Measurements from ENCODE around the gene MYH7B.

The MYH7B gene

DNA sequence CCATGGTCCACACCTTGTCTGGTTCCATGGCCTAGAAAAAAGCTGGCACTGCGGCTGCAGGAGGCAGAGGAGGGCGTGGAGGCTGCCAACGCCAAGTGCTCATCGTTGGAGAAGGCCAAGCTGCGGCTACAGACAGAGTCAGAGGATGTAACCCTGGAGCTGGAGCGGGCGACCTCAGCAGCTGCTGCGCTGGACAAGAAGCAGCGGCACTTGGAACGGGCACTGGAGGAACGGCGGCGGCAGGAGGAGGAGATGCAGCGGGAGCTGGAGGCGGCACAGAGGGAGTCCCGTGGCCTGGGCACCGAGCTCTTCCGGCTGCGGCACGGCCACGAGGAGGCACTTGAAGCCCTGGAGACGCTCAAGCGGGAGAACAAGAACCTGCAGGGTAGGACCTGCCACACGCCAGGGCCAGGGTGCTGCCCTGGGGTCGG, 43.4 kb downstream of the MYH7B start:
- Histone ChIP-seq H3K4me3 (replicated peaks; ENCODE audit: low read depth, low read length) (no peak overlapping the region), H3K27me3 (replicated peaks; ENCODE audit: control insufficient read depth, insufficient read depth, low read length) (no peaks in the 10 kb centered on the region), H3K36me3 (ENCODE audit: control insufficient read depth, insufficient read depth, low read length) (peaks cover 58% of the 10 kb centered on the region)
- TF ChIP-seq CTCF (IDR thresholded peaks at IDR 0.05; ENCODE audit: insufficient read depth, low read length, poor library complexity, severe bottlenecking) = no peak
- no peak for DNase-seq (ENCODE audit: extremely low read depth, insufficient read length)

DNA sequence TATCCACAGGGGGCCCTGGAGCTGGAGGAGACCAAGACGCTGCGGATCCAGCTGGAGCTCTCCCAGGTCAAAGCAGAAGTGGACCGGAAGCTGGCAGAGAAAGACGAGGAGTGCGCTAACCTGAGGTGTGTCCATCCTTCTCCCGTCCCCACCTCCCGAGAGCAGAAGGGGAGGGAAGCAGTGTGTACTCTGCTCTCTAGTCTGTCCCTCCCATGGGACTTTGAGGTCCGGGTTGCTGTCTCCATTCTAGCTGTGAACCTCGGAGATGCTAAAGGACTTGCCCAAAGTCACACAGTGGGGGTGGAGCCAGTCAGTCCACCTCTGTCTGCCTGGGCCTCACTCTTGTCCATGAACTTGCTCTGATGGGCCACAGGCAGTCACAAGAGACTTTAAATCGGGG, 44.1 kb downstream of the MYH7B start:
- Histone ChIP-seq H3K36me3 (ENCODE audit: control insufficient read depth, insufficient read depth, low read length) (peaks cover 62% of the 10 kb centered on the region), H3K4me3 (replicated peaks; ENCODE audit: low read depth, low read length) (no peak overlapping the region), H3K27me3 (replicated peaks; ENCODE audit: control insufficient read depth, insufficient read depth, low read length) (no peaks in the 10 kb centered on the region)
- DNase-seq (ENCODE audit: extremely low read depth, insufficient read length) = no peak
- no peak for TF ChIP-seq CTCF (IDR thresholded peaks at IDR 0.05; ENCODE audit: insufficient read depth, low read length, poor library complexity, severe bottlenecking)

- Histone ChIP-seq H3K27me3 (replicated peaks; ENCODE audit: control insufficient read depth, insufficient read depth, low read length) (no peaks in the 10 kb centered on the region), H3K36me3 (ENCODE audit: control insufficient read depth, insufficient read depth, low read length) (peaks cover 62% of the 10 kb centered on the region), H3K4me3 (replicated peaks; ENCODE audit: low read depth, low read length) (no peak overlapping the region)
- no peak for DNase-seq (ENCODE audit: extremely low read depth, insufficient read length)
- TF ChIP-seq CTCF (IDR thresholded peaks at IDR 0.05; ENCODE audit: insufficient read depth, low read length, poor library complexity, severe bottlenecking) = no peak
These were observed 44.7 kb downstream of the MYH7B start for GRCh38 chr20:35000311-35000921.

GRCh38 chr20:35000922-35001595, 45.4 kb downstream of the MYH7B start:
- no peak for TF ChIP-seq CTCF (IDR thresholded peaks at IDR 0.05; ENCODE audit: insufficient read depth, low read length, poor library complexity, severe bottlenecking)

GRCh38 chr20:35001596-35002362, 46.1 kb downstream of the MYH7B start:
- TF ChIP-seq CTCF (IDR thresholded peaks at IDR 0.05; ENCODE audit: insufficient read depth, low read length, poor library complexity, severe bottlenecking) = peak; percentile 37
- DNase-seq (ENCODE audit: extremely low read depth, insufficient read length) = no peak
- Histone ChIP-seq H3K27me3 (replicated peaks; ENCODE audit: control insufficient read depth, insufficient read depth, low read length) (no peaks in the 10 kb centered on the region), H3K4me3 (replicated peaks; ENCODE audit: low read depth, low read length) (no peak overlapping the region), H3K36me3 (ENCODE audit: control insufficient read depth, insufficient read depth, low read length) (peaks cover 59% of the 10 kb centered on the region)

More at GRCh38 chr20:35000922-35001595, 45.4 kb downstream of the MYH7B start:
- no peak for DNase-seq (ENCODE audit: extremely low read depth, insufficient read length)
- Histone ChIP-seq H3K27me3 (replicated peaks; ENCODE audit: control insufficient read depth, insufficient read depth, low read length) (no peaks in the 10 kb centered on the region), H3K4me3 (replicated peaks; ENCODE audit: low read depth, low read length) (no peak overlapping the region), H3K36me3 (ENCODE audit: control insufficient read depth, insufficient read depth, low read length) (peaks cover 61% of the 10 kb centered on the region)

Measured in GM06990 (cell line).